ENCODE results near the gene KCNQ4. TPM values are rescaled to one million over a fixed set of nuclear protein-coding genes. Genes with fewer than 3 reads are reported as not detected.

KCNQ4 gene
- total RNA-seq, 1 experiment from 2014 or later: 0.81 TPM

GRCh38 chr1:40740997-40741736, 42.4 kb upstream of the KCNQ4 start:
- H4K20me1 ChIP-seq (ENCODE audit: insufficient read depth): peaks cover 7% of the 10 kb centered on the region
- H3F3A ChIP-seq (ENCODE audit: insufficient read depth, low read depth): peaks cover under 1% of the 10 kb centered on the region; the same call in 1 of the 2 replicates
- DNase-seq: no peak
- no peak overlapping the region for H2AFZ ChIP-seq
- H3K27ac ChIP-seq: no peak overlapping the region
- peaks cover 14% of the 10 kb centered on the region; the same call in 1 of the 2 replicates for H3K36me3 ChIP-seq (ENCODE audit: low read depth)
- ChIA-PET CTCF (interaction anchor here (0.7 kb wide), 1 partner anchor 209 kb away, joined by 3 read pairs; no protein-coding TSS in a partner anchor), POLR2A (ENCODE audit: unreplicated experiment) (interaction anchor here (1.0 kb wide), 1 partner anchor 261 kb away, joined by 3 read pairs; no protein-coding TSS in a partner anchor)
- H3K9me2 ChIP-seq (ENCODE audit: insufficient read depth): no peaks in the 10 kb centered on the region
- intact Hi-C loops (cut with micrococcal nuclease; ENCODE audit: unreplicated experiment): no loop called here
- no peak overlapping the region for H3K4me2 ChIP-seq
- no peaks in the 10 kb centered on the region for H3K9me3 ChIP-seq (ENCODE audit: insufficient read depth, low read depth)
- H3K4me1 ChIP-seq (replicated peaks; ENCODE audit: insufficient read depth): no peaks in the 10 kb centered on the region
- no TSS peak for BruUV-seq (replicated peaks)
- no peaks in the 10 kb centered on the region for H3K27me3 ChIP-seq (ENCODE audit: insufficient read depth, low read depth)
- peaks cover 14% of the 10 kb centered on the region for H3K79me2 ChIP-seq (ENCODE audit: low read depth)
- TF ChIP-seq EZH2 (IDR thresholded peaks at IDR 0.05; ENCODE audit: low read depth) (no peak), CTCF (conservative IDR thresholded peaks at IDR 0.05) (no peak)
- H3K4me3 ChIP-seq: no peak overlapping the region

GRCh38 chr1:40742363-40743061, 41.1 kb upstream of the KCNQ4 start:
- no peaks in the 10 kb centered on the region for H3K4me1 ChIP-seq (replicated peaks; ENCODE audit: insufficient read depth)
- H3K36me3 ChIP-seq (ENCODE audit: low read depth): peaks cover 14% of the 10 kb centered on the region; the same call in 1 of the 2 replicates
- no peaks in the 10 kb centered on the region for H3K9me2 ChIP-seq (ENCODE audit: insufficient read depth)
- H3K27me3 ChIP-seq (ENCODE audit: insufficient read depth, low read depth): no peaks in the 10 kb centered on the region
- H2AFZ ChIP-seq: no peak overlapping the region
- no peak for DNase-seq
- no peak overlapping the region for H3K4me3 ChIP-seq
- ChIA-PET CTCF (interaction anchor here (0.7 kb wide), 1 partner anchor 104 kb away, joined by 5 read pairs; no protein-coding TSS in a partner anchor), POLR2A (ENCODE audit: unreplicated experiment) (no interaction called here)
- no peak for TF ChIP-seq EZH2 (IDR thresholded peaks at IDR 0.05; ENCODE audit: low read depth)
- TF ChIP-seq CTCF (conservative IDR thresholded peaks at IDR 0.05): no peak
- TSS peak; percentile 3 for BruUV-seq (replicated peaks)
- H4K20me1 ChIP-seq (ENCODE audit: insufficient read depth): peaks cover 4% of the 10 kb centered on the region
- intact Hi-C loops (cut with micrococcal nuclease; ENCODE audit: unreplicated experiment): no loop called here
- H3K9me3 ChIP-seq (ENCODE audit: insufficient read depth, low read depth): no peaks in the 10 kb centered on the region
- H3K27ac ChIP-seq: no peak overlapping the region
- 0 out of 2 replicates have a peak, but pooled peaks cover 3% of the 10 kb centered on the region for H3K79me2 ChIP-seq (ENCODE audit: low read depth)
- H3F3A ChIP-seq (ENCODE audit: insufficient read depth, low read depth): peaks cover 4% of the 10 kb centered on the region; the same call in 1 of the 2 replicates
- H3K4me2 ChIP-seq: no peak overlapping the region

GRCh38 chr1:40743452-40743851, 40.1 kb upstream of the KCNQ4 start:
- no TSS peak for BruUV-seq (replicated peaks)
- peaks cover 17% of the 10 kb centered on the region; the same call in 1 of the 2 replicates for H3K36me3 ChIP-seq (ENCODE audit: low read depth)
- H3K79me2 ChIP-seq (ENCODE audit: low read depth): 0 out of 2 replicates have a peak, but pooled peaks cover 3% of the 10 kb centered on the region
- no peak overlapping the region for H3K4me2 ChIP-seq
- H3K9me2 ChIP-seq (ENCODE audit: insufficient read depth): no peaks in the 10 kb centered on the region
- H3K27me3 ChIP-seq (ENCODE audit: insufficient read depth, low read depth): no peaks in the 10 kb centered on the region
- no peak for DNase-seq
- H3K27ac ChIP-seq: no peak overlapping the region
- ChIA-PET POLR2A (ENCODE audit: unreplicated experiment) (no interaction called here), CTCF (no interaction called here)
- intact Hi-C loops (cut with micrococcal nuclease; ENCODE audit: unreplicated experiment): no loop called here
- H3K4me3 ChIP-seq: no peak overlapping the region
- H2AFZ ChIP-seq: no peak overlapping the region
- H3F3A ChIP-seq (ENCODE audit: insufficient read depth, low read depth): peaks cover 4% of the 10 kb centered on the region; the same call in 1 of the 2 replicates
- peaks cover 4% of the 10 kb centered on the region for H4K20me1 ChIP-seq (ENCODE audit: insufficient read depth)
- no peaks in the 10 kb centered on the region for H3K4me1 ChIP-seq (replicated peaks; ENCODE audit: insufficient read depth)
- no peaks in the 10 kb centered on the region for H3K9me3 ChIP-seq (ENCODE audit: insufficient read depth, low read depth)
- no peak for TF ChIP-seq CTCF (conservative IDR thresholded peaks at IDR 0.05)
- no peak for TF ChIP-seq EZH2 (IDR thresholded peaks at IDR 0.05; ENCODE audit: low read depth)

All from PC-9 (cell line).